Cardiac fibroblast (primary cell): ENCODE data around the gene ASPDH.

Experiments
- DNase-seq, 2 donors: peaks; one replicate each; pipeline versions ENCODE4 v3.0.0 to v3.0.0-alpha.2; 2010; ENCODE audit warnings: low read depth in 2 of 2
- H3K4me3 ChIP-seq, 2 donors: replicated peaks in 1 of 2; 1 replicate in 1 of 2; 2 replicates in 1 of 2; pipeline ENCODE4 v1.5.1; 2011; ENCODE audit warnings: low read depth in 2 of 2, low read length in 2 of 2, mild to moderate bottlenecking in 2 of 2, moderate library complexity in 1 of 2
- CTCF ChIP-seq: IDR thresholded peaks from one replicate; pipeline ENCODE4 v1.5.1; 2011; ENCODE audit warnings: low read depth, mild to moderate bottlenecking, low read length, inconsistent platforms

ASPDH gene

GRCh38 chr19:50513746-50514345 lies at the start of gene ASPDH:
Gene ASPDH (minus strand): TSS chr19:50513913. CDS start chr19:50513823, 90 bp downstream.
- no peak for DNase-seq
- TF ChIP-seq CTCF = no peak
- H3K4me3 ChIP-seq = no peak within 1 kb of the TSS

GRCh38 chr19:50562996-50563395 lies 49.3 kb upstream of the ASPDH start:
- no peak for DNase-seq
- no peak overlapping the region for H3K4me3 ChIP-seq
- TF ChIP-seq CTCF = no peak

GRCh38 chr19:50562329-50562728 lies 48.6 kb upstream of the ASPDH start:
- no peak overlapping the region for H3K4me3 ChIP-seq
- no peak for TF ChIP-seq CTCF
- DNase-seq = no peak

DNA sequence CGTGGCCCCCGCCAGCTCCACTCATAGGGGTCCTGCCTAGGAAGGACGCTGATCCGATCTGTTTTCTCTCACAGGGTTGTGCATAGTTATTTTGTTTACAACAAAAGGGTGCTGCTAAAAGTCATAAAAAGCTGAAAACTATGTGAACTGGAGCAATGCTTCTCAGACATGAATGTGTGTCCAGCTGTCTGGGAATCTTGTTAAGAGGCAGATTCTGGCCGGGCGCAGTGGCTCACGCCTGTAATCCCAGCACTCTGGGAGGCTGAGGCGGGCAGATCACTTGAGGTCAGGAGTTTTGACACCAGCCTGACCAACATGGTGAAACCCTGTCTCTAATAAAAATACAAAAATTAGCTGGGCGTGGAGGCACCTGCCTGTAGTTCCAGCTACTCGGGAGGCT lies 45.9 kb upstream of the ASPDH start:
- H3K4me3 ChIP-seq = no peak overlapping the region
- no peak for DNase-seq
- TF ChIP-seq CTCF = no peak

GRCh38 chr19:50558449-50558848 lies 44.7 kb upstream of the ASPDH start:
- no peak for DNase-seq
- no peak overlapping the region for H3K4me3 ChIP-seq
- TF ChIP-seq CTCF = no peak

DNA sequence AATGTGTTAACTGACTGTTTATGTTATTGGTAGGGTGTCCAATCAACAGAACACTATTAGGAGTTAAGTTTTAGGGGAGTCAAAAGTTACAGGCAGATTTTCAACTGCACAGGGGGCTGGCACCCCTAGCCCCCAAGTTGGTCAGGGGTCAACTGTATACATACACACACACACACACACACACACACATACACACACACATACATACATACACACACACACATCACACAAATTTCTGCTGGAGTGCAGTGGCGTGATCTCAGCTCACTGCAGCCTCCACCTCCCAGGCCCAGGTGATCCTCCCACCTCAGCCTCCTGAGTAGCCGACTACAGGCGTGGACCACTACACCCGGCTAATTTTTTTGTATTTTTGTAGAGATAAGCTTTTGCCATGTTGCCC lies 44.3 kb upstream of the ASPDH start:
- no peak overlapping the region for H3K4me3 ChIP-seq
- TF ChIP-seq CTCF = no peak
- DNase-seq = no peak

- no peak for TF ChIP-seq CTCF
- no peak for DNase-seq
- H3K4me3 ChIP-seq = no peak overlapping the region
Observed at GRCh38 chr19:50557009-50557613, 43.4 kb upstream of the ASPDH start.
